Right lobe of liver (tissue), 4 donors: ENCODE measurements around the gene RBFOX1.

Experiments
- CTCF ChIP-seq, 4 donors: fragments of 200-600 bp in 3 of 4; fragments of 450-650 bp in 1 of 4; IDR thresholded peaks; one replicate each; pipeline versions ENCODE4 v1.5.1 to v1.8.0; 2016 to 2022; ENCODE audit warnings: antibody characterized with exemption in 4 of 4, mild to moderate bottlenecking in 2 of 4
- POLR2A ChIP-seq: fragments of 450-650 bp; IDR thresholded peaks from one replicate; pipeline ENCODE4 v1.6.1; 2017; ENCODE audit warnings: antibody characterized with exemption, mild to moderate bottlenecking
- donor health status: DM: no; HTN: no; CAD: no.
- donor health status: DM: no; HTN: no; CAD: no.
- donor health status: DM: no; HTN: yes; CAD: no.

DNA sequence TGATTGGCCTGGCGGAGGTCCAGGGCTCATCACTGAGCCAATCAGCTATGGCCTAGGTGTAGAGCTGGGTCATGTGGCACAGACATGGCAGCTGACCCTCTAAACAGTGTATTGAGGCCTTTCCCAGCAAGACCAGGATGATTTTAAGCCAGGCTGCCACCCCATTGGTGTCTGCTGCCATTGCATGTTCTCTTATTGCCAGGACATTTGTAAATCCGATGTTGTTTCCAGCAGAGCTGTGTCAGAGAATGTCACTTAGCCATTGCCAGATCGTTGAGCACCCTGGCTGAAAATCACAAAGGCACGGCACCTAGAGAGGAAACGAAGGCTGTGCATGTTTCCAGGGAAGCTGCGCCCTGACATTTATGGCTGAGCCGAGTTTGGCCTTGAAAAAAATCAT, 33.4 kb downstream of the RBFOX1 start:
- TF ChIP-seq CTCF (IDR thresholded peaks at IDR 0.05) = no peak
- no peak for TF ChIP-seq POLR2A
